Gastrocnemius medialis (tissue), 4 donors: ENCODE results near the gene CUL9.

Source experiments
- CTCF ChIP-seq, 5 experiments: fragments of 450-650 bp in 3 of 5; fragments of 200-600 bp in 2 of 5; sonication (generic) in 2 of 5; IDR thresholded peaks in 4 of 5; conservative IDR thresholded peaks in 1 of 5; 1 replicate in 4 of 5; 2 replicates in 1 of 5; pipeline ENCODE4 v1.5.1; 2016 to 2019; ENCODE audit warnings: antibody characterized with exemption in 5 of 5, mild to moderate bottlenecking in 3 of 5, moderate library complexity in 3 of 5
- POLR2A ChIP-seq, 2 donors: fragments of 450-650 bp; IDR thresholded peaks; one replicate each; pipeline ENCODE4 v1.6.1; 2017; ENCODE audit warnings: antibody characterized with exemption in 2 of 2, mild to moderate bottlenecking in 2 of 2, moderate library complexity in 2 of 2

- TF ChIP-seq CTCF (IDR thresholded peaks at IDR 0.05 in 4 of 5, conservative IDR thresholded peaks at IDR 0.05 in 1 of 5) (no peak), POLR2A (IDR thresholded peaks at IDR 0.05) (no peak)
Measured at GRCh38 chr6:43243664-43244321, 61.8 kb downstream of the CUL9 start.
